Endothelial cell of umbilical vein (primary cell): Measurements from ENCODE around the gene CTF1. TPM values are rescaled to one million over a fixed set of nuclear protein-coding genes. Genes with fewer than 3 reads are reported as not detected.

Experiments
- BruUV-seq: library from RNA; stranded (reverse); fragments of 400-500 nt; replicated peaks from 2 replicates; lab custom pipeline; 2021; lab: Mats Ljungman, UMichigan
- CTCF ChIA-PET: fragments of 300-600, 350-600 bp; sonication (Branson Sonifier 250); formaldehyde crosslinking; loops from one replicate; lab custom pipeline; 2021; ENCODE audit warnings: antibody characterized with exemption, inconsistent platforms; lab: Charles Lee
- POLR2A ChIA-PET: fragments of 300-600, 350-600 bp; sonication (Branson Sonifier 250); formaldehyde crosslinking; loops from one replicate; lab custom pipeline; 2021; ENCODE audit warnings: antibody characterized with exemption, inconsistent platforms; lab: Charles Lee
- DNase-seq: peaks from one replicate; pipeline ENCODE4 v3.0.0-alpha.2; 2011; ENCODE audit warnings: low read depth, low spot score
- FAIRE-seq: peaks from 2 replicates; lab custom pipeline; 2011; peaks lifted over from hg19 to GRCh38; lab: Jason Lieb, UNC
- H2AFZ ChIP-seq: 2 replicates; pipeline ENCODE4 v1.6.0; 2012; ENCODE audit warnings: low read depth, low read length, control low read depth, inconsistent platforms
- H3K27ac ChIP-seq: 2 replicates; pipeline ENCODE4 v1.5.1; 2011; ENCODE audit warnings: low read depth, mild to moderate bottlenecking, control low read depth, low read length, moderate library complexity; ENCODE audit not compliant: insufficient read depth
- H3K27me3 ChIP-seq, 2 experiments: 2 replicates each; pipeline versions ENCODE4 v1.6.0 to v1.6.1; 2011; ENCODE audit warnings: low read length in 2 of 2, mixed read lengths in 1 of 2; ENCODE audit not compliant: control insufficient read depth in 2 of 2, insufficient read depth in 2 of 2
- H3K36me3 ChIP-seq, 2 experiments: 2 replicates in 1 of 2; 3 replicates in 1 of 2; pipeline ENCODE4 v1.5.1; 2011; ENCODE audit warnings: low read length in 2 of 2, mild to moderate bottlenecking in 1 of 2, moderate library complexity in 1 of 2; ENCODE audit not compliant: control insufficient read depth in 2 of 2, insufficient read depth in 2 of 2; ENCODE audit errors: extremely low read depth in 1 of 2
- H3K4me1 ChIP-seq: 3 replicates; pipeline ENCODE4 v1.5.1; 2011; ENCODE audit warnings: mild to moderate bottlenecking, low read length; ENCODE audit not compliant: control insufficient read depth, insufficient read depth; ENCODE audit errors: extremely low read depth
- H3K4me2 ChIP-seq: 2 replicates; pipeline ENCODE4 v1.6.1; 2011; ENCODE audit warnings: low read length, control low read depth, mixed read lengths; ENCODE audit not compliant: insufficient read depth
- H3K4me3 ChIP-seq, 3 experiments: fragments of 200-600 bp in 1 of 3; sonication (generic), shearing (Covaris generic) in 1 of 3; replicated peaks in 1 of 3; 2 replicates each; pipeline ENCODE4 v1.5.1; 2011 to 2016; ENCODE audit warnings: control low read depth in 3 of 3, low read length in 3 of 3, mild to moderate bottlenecking in 2 of 3, inconsistent platforms in 1 of 3, low read depth in 1 of 3, moderate library complexity in 1 of 3; ENCODE audit not compliant: insufficient read depth in 1 of 3
- H3K79me2 ChIP-seq: 2 replicates; pipeline ENCODE4 v1.6.0; 2012; ENCODE audit warnings: low read length, inconsistent platforms; ENCODE audit not compliant: control insufficient read depth, insufficient read depth
- H3K9ac ChIP-seq: replicated peaks from 2 replicates; pipeline ENCODE3; 2011; ENCODE audit warnings: low read length, control low read depth; ENCODE audit not compliant: insufficient read depth; ENCODE audit errors: extremely low read depth
- H3K9me1 ChIP-seq: replicated peaks from 3 replicates; pipeline ENCODE4 v1.6.0; 2011; ENCODE audit warnings: mild to moderate bottlenecking, low read length; ENCODE audit not compliant: control insufficient read depth, insufficient read depth; ENCODE audit errors: extremely low read depth
- H3K9me3 ChIP-seq: replicated peaks from 2 replicates; pipeline ENCODE4 v1.5.1; 2012; ENCODE audit warnings: low read length, inconsistent platforms; ENCODE audit not compliant: control insufficient read depth, insufficient read depth
- H4K20me1 ChIP-seq: replicated peaks from 2 replicates; pipeline ENCODE3; 2011; ENCODE audit warnings: mild to moderate bottlenecking, low read length; ENCODE audit not compliant: control insufficient read depth, insufficient read depth; ENCODE audit errors: extremely low read depth
- CTCF ChIP-seq, 2 donors: IDR thresholded peaks; 1 replicate in 1 of 2; 2 replicates in 1 of 2; pipeline ENCODE4 v1.5.1; 2011; ENCODE audit warnings: low read length in 2 of 2, mild to moderate bottlenecking in 2 of 2, moderate library complexity in 2 of 2, control low read depth in 1 of 2, inconsistent platforms in 1 of 2, low read depth in 1 of 2; ENCODE audit not compliant: insufficient read depth in 1 of 2; ENCODE audit errors: extremely low read depth in 1 of 2
- EZH2 ChIP-seq: IDR thresholded peaks from 2 replicates; pipeline ENCODE4 v1.6.1; 2012; ENCODE audit warnings: borderline replicate concordance, low read depth, mild to moderate bottlenecking, moderate library complexity, low read length, inconsistent platforms; ENCODE audit not compliant: severe bottlenecking
- FOS ChIP-seq: IDR thresholded peaks from 2 replicates; pipeline ENCODE4 v1.6.1; 2011; ENCODE audit warnings: mild to moderate bottlenecking, low read length, moderate library complexity, borderline replicate concordance; ENCODE audit not compliant: insufficient read depth
- GATA2 ChIP-seq: IDR thresholded peaks from 2 replicates; pipeline ENCODE4 v1.7.0; 2011; ENCODE audit warnings: low read depth, mild to moderate bottlenecking, moderate library complexity, mixed read lengths, low read length; ENCODE audit not compliant: insufficient read length, insufficient read depth
- JUN ChIP-seq: IDR thresholded peaks from 2 replicates; pipeline ENCODE4 v1.6.1; 2011; ENCODE audit warnings: borderline replicate concordance, low read depth; ENCODE audit not compliant: insufficient read length, insufficient read depth
- MAX ChIP-seq: IDR thresholded peaks from 2 replicates; pipeline ENCODE4 v1.6.1; 2011; ENCODE audit not compliant: insufficient read depth, insufficient read length
- MYC ChIP-seq: IDR thresholded peaks from one replicate; pipeline ENCODE4 v1.6.1; 2011; ENCODE audit warnings: mild to moderate bottlenecking, low read depth, low read length
- POLR2A ChIP-seq: IDR thresholded peaks from 2 replicates; pipeline ENCODE4 v1.6.1; 2012; ENCODE audit warnings: low read depth, mild to moderate bottlenecking, control low read depth, low read length
- POLR2AphosphoS5 ChIP-seq: IDR thresholded peaks from 2 replicates; pipeline ENCODE4 v1.6.1; 2012; ENCODE audit warnings: low read depth, mild to moderate bottlenecking, control low read depth, low read length, moderate library complexity; ENCODE audit not compliant: insufficient read depth
- dilution Hi-C: fragments of 300-500 bp; cut with MboI; formaldehyde crosslinking; loops from one replicate; pipeline ENCODE4 v1.15.0; 2019; ENCODE audit warnings: low sequenced_read_pairs; ENCODE audit not compliant: extremely low pct_ligation_motif_present
- intact Hi-C: fragments of 100-400 bp; cut with micrococcal nuclease; formaldehyde crosslinking; loops from one replicate; pipeline ENCODE4 v1.10.0; 2022
- polyA plus RNA-seq, 4 experiments: library from polyadenylated mRNA; depleted of rRNA in 3 of 4; stranded (reverse) in 3 of 4; unstranded in 1 of 4; fragments of >200 nt; gene quantifications; 2 replicates each; pipeline versions ENCODE4 v1.2.1 to v1.2.3, GENCODE V29; 2011 to 2012; ENCODE audit warnings: missing spikeins in 1 of 4
- total RNA-seq: library from RNA; stranded (reverse); gene quantifications from 2 replicates; pipeline ENCODE4 v1.2.3, GENCODE V29; 2021

The CTF1 gene
- total and polyA plus RNA-seq, 2 donors (not counting 3 experiments of a cell fraction or from before 2014, with no cell fraction given): 1.5 to 4.7 TPM

GRCh38 chr16:30920891-30921290 lies 24.5 kb downstream of the CTF1 start:
- BruUV-seq: no TSS peak
- H3K4me1 ChIP-seq: peaks cover 2% of the 10 kb centered on the region
- H3K4me2 ChIP-seq: no peak overlapping the region
- H3K36me3 ChIP-seq: no peaks in the 10 kb centered on the region
- TF ChIP-seq MYC (no peak), POLR2A (no peak), FOS (no peak), CTCF (IDR thresholded peaks at IDR 0.05; ENCODE audit: extremely low read depth in 1 of 2, insufficient read depth in 1 of 2, low read depth in 1 of 2, low read length in 2 of 2) (no peak), EZH2 (no peak), MAX (no peak), POLR2AphosphoS5 (no peak), GATA2 (no peak), JUN (no peak)
- H4K20me1 ChIP-seq: no peaks in the 10 kb centered on the region
- no peaks in the 10 kb centered on the region for H3K27me3 ChIP-seq
- ChIA-PET POLR2A (no interaction called here), CTCF (interaction anchor here (1.4 to 2.7 kb wide), 3 partner anchors 9 to 76 kb away, joined by 4 to 24 read pairs (median 9); no protein-coding TSS in a partner anchor)
- no peak overlapping the region for H3K9ac ChIP-seq
- dilution Hi-C loops (no loop called here), intact Hi-C loops (loop anchor here (1.0 to 5.0 kb wide), 3 partner anchors 77 to 159 kb away; partner anchors contain the start of genes CFAP119 and RNF40)
- H3K4me3 ChIP-seq: no peak overlapping the region
- FAIRE-seq (no peak), DNase-seq (no peak)
- H3K27ac ChIP-seq: no peak overlapping the region
- no peaks in the 10 kb centered on the region for H3K9me3 ChIP-seq
- H3K9me1 ChIP-seq: no peaks in the 10 kb centered on the region
- no peaks in the 10 kb centered on the region for H3K79me2 ChIP-seq
- H2AFZ ChIP-seq: no peak overlapping the region
